ENCODE data around the gene GORAB.

GORAB gene

GRCh38 chr1:170592591-170593111 lies 60.7 kb downstream of the GORAB start:
- H3K4me3 ChIP-seq (ENCODE audit: low read length in 2 of 2): no peak overlapping the region

GRCh38 chr1:170593173-170594011 lies 61.4 kb downstream of the GORAB start:
- Histone ChIP-seq H3K9ac (ENCODE audit: low read length in 2 of 2) (no peak overlapping the region), H3K27ac (ENCODE audit: low read length) (no peak overlapping the region), H3K4me3 (ENCODE audit: low read length in 2 of 2) (no peak overlapping the region), H3K27me3 (ENCODE audit: control insufficient read depth in 1 of 2, insufficient read depth in 2 of 2, low read length in 2 of 2) (no peaks in the 10 kb centered on the region), H3K4me1 (ENCODE audit: control insufficient read depth, insufficient read depth, low read length) (no peaks in the 10 kb centered on the region), H3K36me3 (ENCODE audit: control insufficient read depth in 2 of 2, insufficient read depth in 2 of 2, low read length in 2 of 2) (no peaks in the 10 kb centered on the region), H3K9me3 (ENCODE audit: control insufficient read depth in 2 of 2, low read length in 2 of 2) (peaks cover 0 to 2% of the 10 kb centered on the region in 2 donors)

More at GRCh38 chr1:170592591-170593111, 60.7 kb downstream of the GORAB start:
- Histone ChIP-seq H3K27me3 (ENCODE audit: control insufficient read depth in 1 of 2, insufficient read depth in 2 of 2, low read length in 2 of 2) (no peaks in the 10 kb centered on the region), H3K27ac (ENCODE audit: low read length) (no peak overlapping the region), H3K36me3 (ENCODE audit: control insufficient read depth in 2 of 2, insufficient read depth in 2 of 2, low read length in 2 of 2) (no peaks in the 10 kb centered on the region), H3K9ac (ENCODE audit: low read length in 2 of 2) (no peak overlapping the region), H3K4me1 (ENCODE audit: control insufficient read depth, insufficient read depth, low read length) (no peaks in the 10 kb centered on the region), H3K9me3 (ENCODE audit: control insufficient read depth in 2 of 2, low read length in 2 of 2) (peaks cover 0 to 2% of the 10 kb centered on the region in 2 donors)

- no peak overlapping the region for H3K27ac ChIP-seq (ENCODE audit: low read length)
- H3K4me3 ChIP-seq (ENCODE audit: low read length in 2 of 2): no peak overlapping the region
- H3K9ac ChIP-seq (ENCODE audit: low read length in 2 of 2): no peak overlapping the region
- H3K4me1 ChIP-seq (ENCODE audit: control insufficient read depth, insufficient read depth, low read length): no peaks in the 10 kb centered on the region
- H3K36me3 ChIP-seq (ENCODE audit: control insufficient read depth in 2 of 2, insufficient read depth in 2 of 2, low read length in 2 of 2): no peaks in the 10 kb centered on the region
- peaks cover 0 to 2% of the 10 kb centered on the region in 2 donors for H3K9me3 ChIP-seq (ENCODE audit: control insufficient read depth in 2 of 2, low read length in 2 of 2)
- no peaks in the 10 kb centered on the region for H3K27me3 ChIP-seq (ENCODE audit: control insufficient read depth in 1 of 2, insufficient read depth in 2 of 2, low read length in 2 of 2)
Measured at GRCh38 chr1:170594066-170594626, 62.2 kb downstream of the GORAB start.

GRCh38 chr1:170596701-170597100 lies 64.7 kb downstream of the GORAB start:
- H3K4me1 ChIP-seq (ENCODE audit: control insufficient read depth, insufficient read depth, low read length): no peaks in the 10 kb centered on the region
- no peak overlapping the region for H3K4me3 ChIP-seq (ENCODE audit: low read length in 2 of 2)

GRCh38 chr1:170598618-170599017 lies 66.7 kb downstream of the GORAB start:
- no peaks in the 10 kb centered on the region for H3K4me1 ChIP-seq (ENCODE audit: control insufficient read depth, insufficient read depth, low read length)
- no peaks in the 10 kb centered on the region for H3K36me3 ChIP-seq (ENCODE audit: control insufficient read depth in 2 of 2, insufficient read depth in 2 of 2, low read length in 2 of 2)
- H3K9ac ChIP-seq (ENCODE audit: low read length in 2 of 2): no peak overlapping the region
- no peak overlapping the region for H3K4me3 ChIP-seq (ENCODE audit: low read length in 2 of 2)
- no peaks in the 10 kb centered on the region for H3K27me3 ChIP-seq (ENCODE audit: control insufficient read depth in 1 of 2, insufficient read depth in 2 of 2, low read length in 2 of 2)
- H3K27ac ChIP-seq (ENCODE audit: low read length): no peak overlapping the region
- H3K9me3 ChIP-seq (ENCODE audit: control insufficient read depth in 2 of 2, low read length in 2 of 2): peaks cover 0 to 2% of the 10 kb centered on the region in 2 donors

More at GRCh38 chr1:170596701-170597100, 64.7 kb downstream of the GORAB start:
- H3K27me3 ChIP-seq (ENCODE audit: control insufficient read depth in 1 of 2, insufficient read depth in 2 of 2, low read length in 2 of 2): no peaks in the 10 kb centered on the region
- no peak overlapping the region for H3K9ac ChIP-seq (ENCODE audit: low read length in 2 of 2)
- no peak overlapping the region for H3K27ac ChIP-seq (ENCODE audit: low read length)
- peaks cover 0 to 2% of the 10 kb centered on the region in 2 donors for H3K9me3 ChIP-seq (ENCODE audit: control insufficient read depth in 2 of 2, low read length in 2 of 2)
- no peaks in the 10 kb centered on the region for H3K36me3 ChIP-seq (ENCODE audit: control insufficient read depth in 2 of 2, insufficient read depth in 2 of 2, low read length in 2 of 2)

- Histone ChIP-seq H3K9me3 (ENCODE audit: control insufficient read depth in 2 of 2, low read length in 2 of 2) (peaks cover 0 to 2% of the 10 kb centered on the region in 2 donors), H3K36me3 (ENCODE audit: control insufficient read depth in 2 of 2, insufficient read depth in 2 of 2, low read length in 2 of 2) (no peaks in the 10 kb centered on the region), H3K27ac (ENCODE audit: low read length) (no peak overlapping the region), H3K9ac (ENCODE audit: low read length in 2 of 2) (no peak overlapping the region), H3K27me3 (ENCODE audit: control insufficient read depth in 1 of 2, insufficient read depth in 2 of 2, low read length in 2 of 2) (no peaks in the 10 kb centered on the region), H3K4me3 (ENCODE audit: low read length in 2 of 2) (no peak overlapping the region), H3K4me1 (ENCODE audit: control insufficient read depth, insufficient read depth, low read length) (no peaks in the 10 kb centered on the region)
Measured at GRCh38 chr1:170599033-170599432, 67.1 kb downstream of the GORAB start.

- no peak overlapping the region for H3K9ac ChIP-seq (ENCODE audit: low read length in 2 of 2)
- no peaks in the 10 kb centered on the region for H3K9me3 ChIP-seq (ENCODE audit: control insufficient read depth in 2 of 2, low read length in 2 of 2)
- H3K36me3 ChIP-seq (ENCODE audit: control insufficient read depth in 2 of 2, insufficient read depth in 2 of 2, low read length in 2 of 2): no peaks in the 10 kb centered on the region
- no peak overlapping the region for H3K27ac ChIP-seq (ENCODE audit: low read length)
- no peak overlapping the region for H3K4me3 ChIP-seq (ENCODE audit: low read length in 2 of 2)
- no peaks in the 10 kb centered on the region for H3K4me1 ChIP-seq (ENCODE audit: control insufficient read depth, insufficient read depth, low read length)
- no peaks in the 10 kb centered on the region for H3K27me3 ChIP-seq (ENCODE audit: control insufficient read depth in 1 of 2, insufficient read depth in 2 of 2, low read length in 2 of 2)
Measured at GRCh38 chr1:170601866-170602265, 69.9 kb downstream of the GORAB start.

All from stomach smooth muscle (tissue), 2 donors.